NCI-H1436 (cell line): ENCODE data around the gene MELTF.
A peak's percentile ranks its signal among the peaks of the same experiment; 100 is the strongest.
"Not testable (repeated sequence)": the region's sequence is repeated elsewhere in the genome, so short reads cannot be mapped to it uniquely, and the experiment has no call there.

Experiments used
- DNase-seq: peaks from one replicate; lab custom pipeline; 2025; lab: John Stamatoyannopoulos, UW

MELTF gene

DNA sequence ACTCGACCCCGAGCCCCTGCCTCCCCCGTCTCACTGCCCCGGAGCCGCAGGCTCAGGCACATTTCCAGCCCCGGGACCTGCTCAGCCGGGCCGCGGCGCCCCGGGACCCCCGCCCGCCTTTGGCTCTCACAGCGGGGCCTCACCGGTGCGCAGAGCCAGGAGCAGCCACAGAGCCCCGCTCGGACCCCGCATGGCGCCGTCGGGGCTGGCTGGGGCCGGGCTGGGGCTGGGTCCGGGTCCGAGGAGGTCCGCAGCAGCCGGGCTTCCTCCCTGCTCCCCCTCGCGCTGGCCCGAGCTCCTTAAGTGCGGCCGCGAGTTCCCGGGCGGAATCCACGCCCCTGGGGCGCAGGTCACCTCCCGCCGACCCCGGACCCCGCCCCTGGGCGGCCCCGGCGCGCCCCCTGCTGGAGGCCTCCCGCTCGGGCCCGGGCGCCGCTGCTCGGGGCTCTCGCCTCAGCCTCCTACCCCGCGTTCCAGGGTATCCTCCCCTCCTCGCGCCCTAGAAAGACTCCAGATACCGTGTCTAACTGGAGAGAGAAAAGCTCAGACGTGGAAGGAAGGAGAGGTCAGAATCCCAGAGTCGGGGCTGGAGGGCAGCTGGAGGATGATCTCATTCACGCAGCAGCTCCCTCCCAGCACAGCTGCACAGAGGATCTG lies at the start of gene MELTF:
Gene MELTF (minus strand): TSS at position 307 of the 657 bp plus-strand sequence. CDS start 115 bp downstream, at position 192.
- DNase-seq = peak; percentile 75

DNA sequence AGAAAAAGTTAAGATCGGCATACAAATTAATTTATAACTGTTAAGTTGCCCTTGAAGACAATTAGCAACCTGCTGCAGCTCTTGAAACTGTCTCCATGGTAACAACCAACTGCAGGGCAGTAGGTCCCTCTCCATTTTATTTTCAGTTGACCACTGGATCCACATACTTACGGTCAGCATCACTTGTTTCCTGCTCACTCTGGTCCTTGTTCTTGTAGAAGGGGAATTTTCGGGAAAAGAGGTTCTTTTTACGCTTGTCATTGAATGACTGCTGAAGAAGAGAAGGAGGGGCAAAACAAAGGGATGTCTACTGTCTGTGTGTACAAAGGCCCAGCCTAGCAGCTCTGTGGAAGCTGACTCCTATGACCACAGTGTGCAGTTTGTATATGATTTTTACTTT lies 46.8 kb upstream of the MELTF start:
- peak; percentile 4 for DNase-seq

DNA sequence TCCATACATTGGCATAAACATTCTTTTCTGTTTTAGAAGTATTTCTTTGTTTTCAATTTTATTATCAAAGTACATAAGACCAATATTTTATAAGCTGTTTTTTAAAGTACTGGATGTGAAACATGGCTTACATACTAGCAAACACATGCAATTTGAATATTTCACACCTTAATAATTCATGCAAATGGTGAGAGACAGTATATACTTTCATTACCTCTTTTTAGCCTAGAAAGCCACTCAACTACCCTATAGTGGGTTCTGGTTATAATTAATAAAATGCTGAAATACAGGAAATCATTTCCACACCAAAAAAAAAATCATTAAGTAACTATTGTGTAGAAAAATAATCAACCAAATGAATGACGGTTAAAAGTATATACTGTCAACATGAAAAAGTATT lies 38.5 kb upstream of the MELTF start:
- DNase-seq = no peak

- DNase-seq = no peak
Measured at GRCh38 chr3:197064771-197065170, 35.2 kb upstream of the MELTF start.

GRCh38 chr3:197062446-197062845 lies 32.8 kb upstream of the MELTF start:
- no peak for DNase-seq

GRCh38 chr3:197051637-197052036 lies 22.0 kb upstream of the MELTF start:
- DNase-seq = not testable (repeated sequence)

GRCh38 chr3:197050511-197050910 lies 20.9 kb upstream of the MELTF start:
- no peak for DNase-seq

DNA sequence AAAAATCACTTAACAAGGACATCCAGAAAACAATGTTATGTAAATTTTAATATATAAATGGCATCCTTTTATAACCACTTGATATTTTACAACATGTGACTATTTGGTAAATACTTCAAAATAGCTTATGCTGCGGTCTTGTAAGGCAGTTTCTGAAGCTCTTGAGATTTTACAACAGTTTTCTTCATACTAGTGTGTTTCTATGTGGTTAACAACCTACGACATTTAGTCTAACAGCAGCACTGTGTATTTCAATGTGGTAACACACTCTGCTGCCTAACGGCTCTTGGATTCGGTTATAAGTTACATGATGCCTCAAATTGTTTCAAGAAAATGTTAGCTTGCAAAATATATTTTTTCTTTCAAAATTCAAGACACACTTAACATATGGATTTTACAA lies 12.9 kb upstream of the MELTF start:
- DNase-seq = no peak

DNA sequence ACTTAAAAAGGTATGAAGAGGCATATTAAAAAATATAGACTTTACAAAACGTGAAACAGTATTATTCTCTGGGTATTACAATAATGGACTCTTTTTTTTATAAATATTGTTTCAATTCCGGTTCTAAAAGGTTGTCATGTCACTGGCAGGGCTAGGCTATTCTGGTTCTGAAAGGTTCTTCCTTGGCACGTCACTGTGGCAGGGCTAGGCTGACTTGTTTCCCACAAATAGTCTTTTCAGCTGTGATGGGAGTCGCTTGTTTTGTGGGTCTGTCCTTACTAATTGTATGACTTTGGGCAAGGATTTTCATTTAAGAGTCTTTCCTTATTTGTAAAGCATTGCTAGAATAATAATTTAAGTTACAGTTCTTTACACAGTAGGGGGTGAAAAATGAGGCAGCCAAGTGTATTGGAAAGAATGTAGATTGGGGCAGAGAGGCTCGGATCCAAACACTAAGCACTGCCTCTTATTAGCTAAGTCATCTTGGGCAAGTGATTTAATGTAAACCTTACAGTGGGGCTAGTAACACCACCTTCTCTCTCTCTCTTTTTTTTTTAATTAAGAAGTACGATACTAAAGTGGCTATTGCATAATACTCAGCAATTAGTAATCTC lies 12.4 kb upstream of the MELTF start:
- no peak for DNase-seq

DNA sequence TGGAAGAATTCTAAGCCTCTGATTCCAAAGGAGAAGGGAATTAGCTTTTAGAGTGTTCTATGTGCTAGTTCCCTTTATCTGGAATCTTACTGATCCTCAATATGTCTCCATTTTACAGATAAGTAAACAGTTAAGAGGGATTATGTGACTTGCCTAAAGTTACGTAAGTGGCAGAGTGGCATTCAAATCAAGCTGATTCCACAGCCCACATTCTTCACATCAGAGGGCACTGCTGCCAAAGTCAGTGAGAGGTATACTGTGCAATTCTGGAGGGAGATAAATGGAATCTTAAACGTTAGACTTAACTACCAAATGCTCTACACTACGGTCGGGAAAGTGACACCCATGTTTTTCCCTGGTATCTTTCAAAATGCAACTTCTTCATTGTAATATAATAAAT lies 11.0 kb upstream of the MELTF start:
- no peak for DNase-seq

GRCh38 chr3:197038679-197039462 lies 9.3 kb upstream of the MELTF start:
- no peak for DNase-seq

DNA sequence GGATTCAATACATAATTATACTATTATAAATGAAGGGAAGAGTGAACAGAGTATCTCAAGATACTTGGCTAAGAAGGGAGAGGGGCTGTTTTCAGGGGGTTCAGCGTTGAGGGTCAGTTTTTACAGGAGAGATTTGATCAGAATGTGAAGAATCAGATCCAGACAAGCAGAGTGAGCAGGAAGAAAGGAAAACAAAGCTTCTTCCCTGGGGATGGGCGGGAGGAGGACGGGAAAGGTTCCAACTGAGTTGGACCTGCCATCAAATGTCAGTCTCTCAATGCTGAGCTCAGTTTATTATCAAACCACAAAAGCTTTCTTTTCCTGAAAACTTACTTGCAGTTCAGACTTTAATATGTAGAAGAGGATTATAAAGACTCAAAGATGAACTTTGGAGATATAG lies 6.0 kb upstream of the MELTF start:
- no peak for DNase-seq

DNA sequence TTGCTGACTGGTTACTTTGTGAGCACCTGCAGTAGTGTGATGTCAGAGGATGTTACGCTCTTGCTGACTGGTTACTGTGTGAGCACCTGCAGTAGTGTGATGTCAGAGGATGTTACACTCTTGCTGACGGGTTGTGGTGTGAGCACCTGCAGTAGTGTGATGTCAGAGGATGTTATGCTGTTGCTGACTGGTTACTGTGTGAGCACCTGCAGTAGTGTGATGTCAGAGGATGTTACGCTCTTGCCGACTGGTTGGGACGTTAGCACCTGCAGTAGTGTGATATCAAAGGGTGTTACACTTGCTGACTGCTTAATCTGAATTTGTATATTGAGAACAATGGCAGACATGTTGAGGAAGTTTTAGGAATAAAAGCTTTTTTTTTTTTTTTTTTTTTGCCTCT lies 5.2 kb upstream of the MELTF start:
- not testable (repeated sequence) for DNase-seq

GRCh38 chr3:197033764-197034163 lies 4.1 kb upstream of the MELTF start:
- not testable (repeated sequence) for DNase-seq

DNA sequence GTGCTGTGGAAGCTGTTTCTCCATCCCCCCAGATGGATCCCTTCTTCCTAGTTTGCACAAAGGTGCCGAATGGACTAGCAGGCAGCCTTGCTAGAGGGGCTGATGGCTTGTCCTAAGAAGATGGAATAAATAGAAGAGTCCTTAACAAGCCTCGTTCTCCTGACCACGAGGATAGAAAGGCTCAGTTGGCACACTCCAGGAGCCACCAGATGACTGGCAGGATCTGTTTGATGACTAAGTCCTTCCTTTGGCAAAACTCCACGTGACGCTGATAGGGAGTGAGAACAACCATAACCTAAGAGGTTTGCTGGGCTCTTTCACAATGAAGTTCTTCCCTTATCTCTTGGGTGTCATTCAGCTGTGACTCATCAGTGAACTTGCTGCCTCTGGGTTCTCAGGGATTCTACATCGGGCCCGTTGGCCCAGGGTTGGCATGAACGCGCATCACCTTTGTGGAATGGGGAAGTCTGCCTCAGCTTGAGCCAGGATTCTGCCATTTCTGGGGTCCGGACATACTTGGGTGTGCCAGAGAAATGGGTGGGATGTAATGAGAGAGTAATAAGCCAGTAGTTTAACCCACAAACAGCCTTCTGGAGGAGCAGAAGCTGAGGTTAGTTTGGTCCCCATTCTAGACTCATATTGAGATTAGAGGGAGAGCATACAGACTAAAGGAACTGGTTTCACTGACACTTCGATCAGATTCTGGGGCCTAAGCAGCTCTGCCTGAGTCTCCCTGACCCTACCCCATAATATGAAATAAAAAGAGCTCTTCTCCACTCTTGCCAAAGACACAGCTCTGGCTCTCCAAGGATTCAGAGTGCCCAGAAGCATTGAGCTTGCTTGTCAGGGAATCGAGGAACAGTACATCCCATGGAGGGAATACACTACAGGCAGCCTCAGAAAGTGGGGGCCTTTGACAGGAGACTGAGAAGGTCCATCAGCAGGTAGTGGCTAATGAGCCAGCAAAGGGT lies 2.0 kb upstream of the MELTF start:
- no peak for DNase-seq

GRCh38 chr3:197030379-197031314 lies 1.0 kb upstream of the MELTF start:
- no peak for DNase-seq

DNA sequence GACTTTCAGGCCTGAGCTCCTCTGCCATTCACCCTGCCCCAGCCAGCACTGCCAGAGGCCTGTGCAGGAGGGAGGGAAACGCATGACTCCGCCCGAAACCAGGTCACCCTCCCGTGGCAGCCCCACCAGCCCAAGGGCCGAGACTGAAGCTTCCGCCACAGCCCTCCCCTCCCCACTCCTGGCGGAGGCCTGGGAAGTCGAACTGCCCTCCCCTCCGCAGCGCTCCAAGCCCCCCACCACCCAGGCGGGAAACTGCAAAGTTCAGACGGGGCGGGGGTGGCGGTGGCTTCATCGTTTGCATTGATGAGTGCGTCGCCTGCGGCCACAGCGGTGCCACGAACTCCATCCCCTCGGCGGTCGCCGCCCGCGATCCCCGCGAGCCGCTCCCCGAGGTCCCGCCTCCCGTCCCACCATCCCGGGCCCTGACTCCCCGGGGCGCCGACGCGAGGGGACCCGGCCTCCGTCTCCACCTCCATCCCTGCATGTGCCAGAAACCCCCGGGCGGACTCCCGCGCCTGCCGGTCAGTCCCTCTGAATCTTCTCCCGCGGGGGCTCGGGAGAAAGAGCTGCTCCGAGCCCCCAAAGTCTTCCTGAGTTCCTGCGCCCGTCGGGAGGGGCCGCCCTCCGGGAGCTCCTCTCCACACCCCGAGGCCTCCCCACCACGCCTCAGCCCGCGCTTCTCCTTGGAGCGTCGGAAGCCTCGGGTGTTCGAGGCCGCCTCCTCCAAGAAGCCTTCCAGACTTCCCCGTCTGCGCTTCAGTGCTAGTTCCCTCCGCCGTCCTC lies 698 bp downstream of the MELTF start:
- DNase-seq = no peak

GRCh38 chr3:197027896-197028727 lies 1.5 kb downstream of the MELTF start:
- DNase-seq = no peak
